HG02970 (cell line): ENCODE measurements around the gene ANKS1B.
"Not testable (repeated sequence)": the region's sequence is repeated elsewhere in the genome, so short reads cannot be mapped to it uniquely, and the experiment has no call there.

Experiments
- ATAC-seq: cut with Tn5 transposase; IDR thresholded peaks from one replicate; pipeline ENCODE4 v1.9.1; 2021; ENCODE audit warnings: mild to moderate bottlenecking, moderate library complexity, moderate number of reproducible peaks; ENCODE audit not compliant: unreplicated experiment, low FRiP score

The ANKS1B gene

DNA sequence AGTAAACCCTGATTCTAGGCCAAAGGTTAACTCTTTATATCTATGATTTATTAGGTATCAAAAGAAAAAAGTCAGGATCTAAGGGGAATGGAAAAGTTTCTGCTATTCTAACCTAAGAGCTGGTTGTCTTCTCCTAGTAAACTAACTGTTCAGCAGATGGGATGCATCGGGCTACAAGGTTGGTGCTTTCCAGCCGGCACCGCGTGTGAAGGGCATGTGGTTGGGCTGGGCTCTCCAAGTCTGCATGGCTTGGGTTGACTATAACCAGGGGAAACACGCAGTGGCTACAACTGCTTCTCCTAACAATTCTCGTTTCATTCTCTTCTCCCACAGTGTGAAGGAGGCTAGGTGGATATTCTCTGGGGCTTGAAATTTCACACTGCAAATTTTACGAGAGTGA is 985.2 kb downstream of the ANKS1B start:
- ATAC-seq = no peak

DNA sequence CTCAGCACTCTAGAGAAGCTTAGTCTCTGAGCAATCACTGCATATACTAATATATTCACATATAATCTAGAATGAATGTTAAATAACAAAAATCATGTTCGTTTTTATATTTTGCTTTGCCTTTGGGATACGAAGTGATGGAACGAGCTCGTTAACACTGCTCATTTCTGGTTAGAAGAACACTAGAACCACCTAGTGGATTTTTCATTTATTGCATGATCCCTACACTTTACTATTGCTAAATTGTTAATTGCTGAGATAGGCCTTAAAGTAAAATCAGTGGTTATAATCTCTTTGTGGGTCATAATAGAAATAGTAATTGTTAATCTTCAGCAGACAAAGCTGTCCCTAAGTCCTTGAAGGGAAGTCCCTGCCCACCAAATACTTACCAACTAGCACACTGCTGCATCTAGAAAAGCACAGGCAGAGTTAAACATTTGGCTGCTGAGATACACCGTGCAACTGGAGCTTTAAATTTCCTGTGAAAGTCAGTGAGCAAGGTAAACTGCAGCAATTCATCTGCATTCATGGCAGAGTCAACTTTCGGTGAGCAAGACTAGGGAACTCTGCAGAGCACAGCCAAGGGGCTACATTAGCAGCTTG is 985.9 kb downstream of the ANKS1B start:
- ATAC-seq = peak; percentile 70

DNA sequence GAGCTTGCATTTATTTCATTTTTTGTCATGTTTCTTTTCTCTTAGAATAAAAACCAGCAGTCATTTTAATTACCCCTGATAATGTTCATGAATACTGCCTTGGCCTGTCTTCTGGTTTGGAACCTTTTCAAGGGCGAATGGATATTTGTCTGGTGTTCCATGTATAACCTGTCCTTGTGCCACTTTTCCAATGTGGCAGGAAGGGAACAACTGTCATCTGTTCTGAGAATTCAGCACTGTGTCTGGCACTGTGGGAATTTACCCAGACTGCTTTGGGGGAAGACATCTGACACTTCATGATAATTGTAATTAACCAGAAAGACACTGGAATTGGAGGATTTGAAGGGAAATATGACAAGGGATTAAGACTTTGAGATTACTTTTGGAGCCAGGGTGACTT is 986.8 kb downstream of the ANKS1B start:
- ATAC-seq = no peak

DNA sequence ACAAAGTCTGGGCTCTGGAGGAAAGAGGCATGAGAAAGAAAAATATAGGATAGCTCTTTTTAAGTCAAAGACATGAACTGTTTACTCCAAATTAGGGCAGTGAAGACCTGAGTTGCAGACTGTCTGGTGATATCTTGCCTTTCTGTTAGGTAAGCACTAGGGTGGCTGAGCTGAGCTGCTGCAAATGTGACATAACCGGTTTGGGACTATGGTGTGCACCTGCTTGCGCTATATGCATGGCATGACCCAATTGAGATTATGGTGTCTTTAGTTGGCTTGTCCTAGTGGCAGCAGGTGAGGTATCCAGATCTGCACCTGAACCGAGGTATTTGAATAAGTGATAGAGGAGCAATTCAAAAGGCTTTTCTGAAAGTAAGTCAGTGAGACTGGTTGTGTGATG is 994.1 kb downstream of the ANKS1B start:
- ATAC-seq = no peak

DNA sequence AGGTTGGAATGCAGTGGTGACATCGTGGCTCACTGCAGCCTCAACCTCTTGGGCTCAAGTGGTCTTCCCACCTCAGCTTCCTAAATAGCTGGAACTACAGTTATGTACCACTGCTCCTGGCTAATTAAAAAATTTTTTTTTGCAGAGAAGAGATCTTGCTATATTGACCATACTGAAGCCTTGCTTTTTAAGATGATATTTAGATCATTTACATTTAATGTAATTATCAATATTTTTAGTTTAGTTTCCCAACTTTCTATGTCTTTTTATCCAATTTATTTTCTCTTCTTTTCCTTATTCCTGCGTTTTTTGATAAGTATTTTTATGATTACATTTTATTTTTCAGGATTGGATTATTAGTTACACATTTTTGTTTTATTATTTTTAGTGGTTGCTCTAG is 999.6 kb downstream of the ANKS1B start:
- ATAC-seq = no peak

DNA sequence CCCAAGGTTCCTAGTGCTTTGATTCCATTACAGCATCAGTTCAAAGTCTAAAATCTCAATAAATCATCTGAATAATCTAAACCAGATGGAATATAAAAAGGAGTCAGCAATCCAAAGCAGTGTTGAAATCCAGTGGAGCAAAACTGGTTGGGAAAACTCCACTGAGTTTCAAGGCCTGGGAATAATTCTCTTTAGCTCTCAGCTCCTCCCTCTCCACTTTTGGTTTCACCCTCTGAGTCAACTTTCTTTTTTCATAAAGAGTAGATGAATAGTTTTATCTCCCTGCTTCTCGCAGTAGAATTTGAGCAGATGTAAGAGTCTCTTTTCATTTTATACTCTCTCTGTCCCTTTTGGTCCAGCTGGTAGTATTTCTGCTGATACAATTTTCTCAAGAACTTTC is 1001.1 kb downstream of the ANKS1B start:
- no peak for ATAC-seq

DNA sequence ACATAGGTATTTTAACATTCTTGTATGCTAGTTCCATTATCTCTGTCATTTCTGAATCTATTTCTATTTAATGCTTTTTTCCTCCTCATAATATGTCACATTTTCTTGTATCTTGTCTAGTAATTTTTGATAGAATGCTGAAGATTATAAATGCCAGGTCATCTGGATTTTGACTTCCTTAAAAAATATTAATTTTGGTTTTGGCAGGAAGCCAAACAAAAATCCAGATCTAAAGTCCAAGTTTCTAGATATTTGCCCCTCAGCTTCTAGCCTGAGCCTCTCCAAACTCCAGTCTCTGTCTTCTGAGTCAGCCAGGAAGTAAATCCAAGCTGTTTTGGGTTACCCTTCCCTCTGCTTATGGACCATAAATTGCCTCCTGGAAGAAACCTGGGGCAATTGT is 1004.2 kb downstream of the ANKS1B start:
- no peak for ATAC-seq

DNA sequence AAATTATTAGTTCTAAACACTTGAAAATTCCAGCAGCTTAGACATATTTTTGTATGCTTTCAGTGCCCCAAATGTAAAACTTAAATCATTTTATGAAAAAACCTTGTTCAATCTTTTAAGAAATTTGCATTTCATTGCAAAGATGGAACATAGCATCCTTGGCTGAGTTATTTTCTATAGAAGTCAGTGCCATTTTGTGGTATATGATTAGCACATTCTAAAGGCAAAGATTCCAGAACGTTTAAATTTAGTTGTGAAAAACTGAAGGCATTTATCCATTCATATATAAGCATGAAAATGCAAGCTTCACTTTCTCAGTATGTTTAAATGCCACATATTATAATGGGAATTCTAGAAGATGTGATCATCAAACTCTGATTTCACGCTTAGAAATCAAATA is 1007.5 kb downstream of the ANKS1B start:
- no peak for ATAC-seq

DNA sequence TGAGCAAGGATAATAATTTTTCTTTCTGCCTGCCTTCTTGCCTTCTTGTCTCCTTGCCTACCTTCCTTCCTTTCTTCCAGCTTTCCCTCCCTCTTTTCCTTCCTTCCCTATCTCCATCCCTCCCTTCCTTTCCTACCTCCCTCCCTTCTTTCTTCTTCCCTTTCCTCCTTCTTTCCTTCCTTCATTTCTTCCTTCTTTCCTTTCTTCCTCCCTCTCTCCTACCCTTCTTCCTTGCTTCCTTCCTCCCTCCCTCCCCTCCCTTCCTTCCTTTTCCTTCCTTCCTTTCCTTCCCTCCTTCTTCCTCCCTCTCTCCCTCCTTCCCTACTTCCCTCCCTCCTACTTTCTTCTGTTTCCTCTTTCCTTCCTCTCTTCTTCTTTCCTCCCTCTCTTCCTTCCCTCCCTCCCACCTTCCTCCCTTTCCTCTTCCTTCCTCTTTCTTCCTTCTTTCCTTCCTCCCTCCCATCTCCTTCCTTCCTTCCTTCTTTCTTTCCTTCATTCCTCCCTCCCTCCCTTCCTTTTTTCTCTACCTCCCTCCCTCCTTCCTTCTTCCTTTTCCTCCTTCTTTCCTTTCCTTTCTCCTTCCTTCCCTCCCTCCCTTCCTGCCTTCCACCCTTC is 1009.9 kb downstream of the ANKS1B start:
- no peak for ATAC-seq

DNA sequence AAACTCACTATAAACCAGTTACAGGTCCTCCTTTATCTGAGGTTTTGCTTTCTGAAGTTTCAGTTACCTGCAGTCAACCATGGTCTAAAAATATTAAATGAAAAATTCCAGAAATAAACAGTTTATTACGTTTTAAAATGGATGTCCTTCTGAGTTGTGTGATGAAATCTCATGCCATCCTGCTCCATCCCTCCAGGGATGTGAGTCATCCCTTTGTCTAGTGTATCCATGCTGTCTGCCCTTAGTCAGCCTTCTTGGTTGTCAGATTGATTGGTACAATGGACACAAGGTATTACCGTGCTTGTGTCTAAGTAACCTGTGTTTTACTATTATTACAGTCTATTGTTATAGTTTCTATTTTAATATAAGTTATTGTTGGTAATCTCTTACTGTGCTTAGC is 1011.3 kb downstream of the ANKS1B start:
- ATAC-seq = no peak

DNA sequence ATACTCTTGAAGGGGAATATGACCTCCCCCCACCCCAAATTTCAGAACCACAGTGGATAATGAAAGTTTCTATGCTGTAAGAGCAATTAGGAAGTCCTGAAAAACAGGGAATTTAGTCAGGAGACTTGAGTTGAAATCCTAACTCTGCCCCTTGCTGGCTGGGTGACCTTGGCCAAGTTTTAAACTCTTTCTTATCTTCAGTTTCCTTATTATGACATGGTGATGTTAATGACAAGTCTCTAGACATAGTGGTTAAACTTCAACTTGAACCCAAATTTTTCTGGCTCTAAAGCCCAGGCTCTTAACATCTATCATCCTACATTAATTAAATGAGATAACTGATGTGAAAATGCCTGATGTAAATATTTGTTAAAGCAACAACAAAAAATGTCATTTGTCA is 1013.8 kb downstream of the ANKS1B start:
- ATAC-seq = no peak

DNA sequence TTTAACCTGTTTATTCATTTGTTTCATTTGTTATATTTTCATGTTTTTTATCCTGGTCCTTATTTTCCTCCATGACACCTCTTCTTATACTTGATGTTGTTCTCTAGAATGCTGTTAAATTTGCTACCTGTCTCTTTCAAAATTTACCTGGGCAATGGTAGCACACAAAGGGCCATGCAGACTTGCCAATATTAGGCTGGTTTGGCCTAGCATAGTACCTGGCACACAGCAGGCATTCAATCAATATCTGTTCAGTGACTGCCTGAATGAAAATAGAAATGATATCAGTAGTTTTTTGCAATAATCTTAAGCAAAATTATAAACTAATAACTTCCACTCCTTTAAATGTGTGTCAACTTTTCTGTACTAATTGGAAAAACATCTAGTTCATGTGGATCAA is 1014.5 kb downstream of the ANKS1B start:
- ATAC-seq = no peak

DNA sequence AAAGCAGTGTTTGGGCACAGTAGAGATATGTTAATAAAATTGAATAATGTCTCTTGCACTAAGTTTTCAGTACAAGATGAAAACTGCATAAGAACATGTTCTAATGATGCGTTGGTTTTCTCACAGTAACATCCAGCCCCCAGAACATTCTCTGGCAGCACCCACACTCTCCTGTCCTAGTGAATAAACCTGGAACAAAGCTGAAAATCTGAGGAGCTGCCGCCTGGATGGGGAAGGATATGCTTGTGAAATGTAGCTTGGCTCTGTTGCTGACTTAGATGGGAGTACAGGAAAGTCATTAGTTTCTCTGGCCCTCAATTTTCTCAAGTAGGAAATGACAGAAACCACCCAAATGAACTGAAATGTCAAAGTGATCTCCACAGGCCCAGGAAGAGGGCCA is 1015.8 kb downstream of the ANKS1B start:
- ATAC-seq = no peak

DNA sequence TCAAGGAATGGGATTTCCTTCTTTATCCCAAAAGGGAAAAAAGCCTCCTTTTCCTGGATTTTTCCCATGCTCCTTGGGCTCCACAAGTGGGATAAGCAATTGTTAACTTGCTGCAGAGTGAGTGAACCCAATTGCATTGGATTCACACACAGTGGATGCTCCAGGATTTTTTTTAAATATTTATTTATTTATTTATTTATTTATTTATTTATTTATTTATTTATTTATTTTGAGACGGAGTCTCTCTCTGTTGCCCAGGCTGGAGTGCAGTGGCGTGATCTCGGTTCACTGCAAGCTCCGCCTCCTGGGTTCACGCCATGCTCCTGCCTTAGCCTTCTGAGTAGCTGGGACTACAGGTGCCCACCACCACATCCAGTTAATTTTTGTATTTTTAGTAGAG is 1027.6 kb downstream of the ANKS1B start:
- ATAC-seq = not testable (repeated sequence)

DNA sequence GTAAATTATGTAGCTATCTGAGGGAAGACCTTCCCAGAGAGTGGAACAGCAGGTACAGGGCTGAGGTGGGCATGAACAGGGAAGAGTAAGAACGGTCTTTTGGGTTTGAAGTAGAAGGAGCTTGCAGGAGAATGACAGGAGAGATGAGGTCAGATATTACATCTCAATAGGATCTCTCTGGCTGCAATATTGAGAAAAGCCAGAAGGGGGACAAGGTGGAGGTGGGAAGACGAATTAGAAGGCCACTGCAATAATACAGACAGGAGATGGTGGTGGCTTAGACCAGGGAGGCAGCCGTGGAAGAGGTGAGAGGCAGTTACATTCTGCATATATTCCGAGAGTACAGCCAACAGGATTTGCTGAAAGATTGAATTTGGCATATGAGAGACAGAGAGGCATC is 1029.5 kb downstream of the ANKS1B start:
- no peak for ATAC-seq

DNA sequence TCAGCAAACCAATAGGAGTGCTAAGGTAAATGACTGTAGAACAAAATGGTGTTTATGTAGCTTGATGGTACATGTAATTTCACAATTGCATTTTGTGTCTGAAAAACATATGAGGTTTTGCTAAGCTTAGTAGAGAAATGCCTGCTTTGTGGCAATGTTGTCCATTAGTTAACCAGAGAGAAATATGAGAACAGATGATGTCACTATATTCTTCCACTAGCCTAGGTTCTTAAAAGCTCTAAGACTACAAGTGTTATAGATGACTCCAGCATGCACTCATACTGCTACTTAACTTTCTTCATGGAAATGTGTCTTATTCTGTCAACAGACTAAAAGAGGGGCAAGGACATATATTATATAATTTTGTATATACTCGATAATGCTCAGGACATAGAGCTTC is 1030.2 kb downstream of the ANKS1B start:
- ATAC-seq = no peak

DNA sequence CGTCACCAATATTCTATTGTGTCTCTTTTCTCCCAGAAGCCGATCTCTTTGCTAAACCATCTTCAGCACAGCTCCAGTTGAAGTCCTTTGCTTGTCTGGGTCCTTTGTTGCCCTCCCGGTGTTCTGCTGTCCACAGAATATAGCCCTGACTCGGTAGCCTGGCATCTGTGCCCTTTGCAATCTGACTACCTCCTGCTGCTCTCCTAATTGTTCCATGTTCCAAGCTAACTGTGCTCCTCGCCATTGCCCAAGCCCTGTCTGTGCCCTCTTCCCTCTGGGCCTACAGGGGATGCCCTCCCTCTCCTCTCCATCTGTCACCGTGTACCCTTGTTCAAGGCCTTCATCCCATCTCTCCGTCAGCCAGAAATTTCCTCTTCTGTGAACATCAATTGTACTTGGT is 1033.3 kb downstream of the ANKS1B start:
- ATAC-seq = no peak

DNA sequence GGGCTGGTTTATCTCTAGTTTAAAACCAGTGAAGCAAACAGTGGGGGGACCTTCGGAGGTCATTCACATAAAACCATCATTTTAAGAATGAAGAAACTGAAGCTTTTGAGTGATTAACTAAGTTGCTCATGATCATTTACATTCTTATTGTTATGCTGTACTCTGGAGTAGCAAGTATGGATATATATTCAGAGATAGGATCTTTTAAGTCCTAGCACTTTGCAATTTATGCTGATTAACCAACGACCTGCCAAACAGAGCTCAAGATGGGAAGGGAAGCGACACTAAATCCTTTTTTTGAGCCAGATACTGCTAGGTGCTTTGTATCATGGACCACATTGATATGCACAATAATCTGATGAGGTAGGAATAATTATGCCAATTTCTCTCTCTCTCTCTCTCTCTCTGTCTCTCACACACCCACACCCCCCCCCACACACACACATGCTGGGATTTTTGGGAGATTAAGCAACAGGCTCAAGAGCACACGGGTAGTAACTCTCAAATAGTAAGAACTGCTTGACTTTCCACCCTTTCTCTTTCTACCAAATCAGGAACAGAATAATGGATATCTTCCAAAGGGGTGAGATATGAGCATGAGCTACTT is 1036.3 kb downstream of the ANKS1B start:
- ATAC-seq = no peak

DNA sequence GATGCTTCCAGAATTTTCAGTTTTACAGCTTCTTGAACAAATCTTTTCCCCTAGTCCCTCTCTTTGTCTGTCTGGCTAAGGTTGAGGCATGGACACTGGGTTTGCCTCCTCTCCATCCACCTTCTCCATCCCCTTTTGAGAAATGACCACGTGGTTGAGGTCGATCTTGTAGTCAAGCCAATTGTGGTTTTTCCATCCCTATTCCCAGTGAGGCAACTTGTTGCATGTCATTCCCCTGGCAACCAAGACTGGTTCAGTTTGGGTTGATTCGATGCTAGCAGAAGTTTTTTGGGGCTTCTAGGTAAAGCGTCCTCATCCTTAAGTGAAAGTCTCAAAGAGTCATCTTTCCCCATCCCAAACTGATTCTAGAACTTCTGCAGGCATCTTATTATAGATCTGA is 1038.9 kb downstream of the ANKS1B start:
- no peak for ATAC-seq

DNA sequence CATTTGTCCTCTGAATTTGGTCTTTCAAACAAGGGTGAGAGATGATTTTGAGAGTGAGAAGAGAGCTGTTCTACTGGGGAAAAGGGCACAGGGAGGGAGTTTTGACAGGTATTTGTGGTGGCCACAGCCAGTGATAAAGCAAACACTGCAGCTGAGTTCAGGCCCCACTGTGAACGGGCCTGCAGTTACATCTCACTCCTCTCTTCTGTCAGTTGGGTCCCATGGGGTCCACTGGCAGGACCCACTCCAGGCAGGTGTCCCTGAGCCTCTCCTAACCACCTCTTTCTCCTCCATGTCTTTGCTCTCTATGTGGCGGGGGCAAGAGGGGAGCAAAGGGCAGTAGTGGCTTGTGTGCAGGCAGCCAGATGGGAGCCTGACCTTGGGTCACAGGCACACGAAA is 1044.8 kb downstream of the ANKS1B start:
- ATAC-seq = no peak

DNA sequence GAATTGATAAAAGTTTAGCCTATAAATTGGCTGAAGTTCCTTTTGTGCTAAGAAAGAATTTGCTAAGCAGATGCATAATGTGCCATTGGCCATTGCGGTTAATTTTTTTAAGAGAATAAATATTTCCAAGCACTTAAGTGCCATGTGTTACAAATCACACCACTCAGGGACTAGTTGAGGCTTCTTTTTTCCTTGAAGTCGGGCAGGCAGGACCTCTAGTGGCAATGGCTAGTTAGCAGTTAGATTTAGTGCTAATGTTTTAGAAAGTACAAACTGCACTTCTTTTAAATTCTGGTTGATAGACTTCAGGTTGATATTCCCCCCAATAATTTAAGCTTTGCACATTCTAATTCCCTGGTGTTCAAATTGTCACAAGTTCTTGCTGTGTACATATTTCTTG is 1045.4 kb downstream of the ANKS1B start:
- ATAC-seq = no peak

DNA sequence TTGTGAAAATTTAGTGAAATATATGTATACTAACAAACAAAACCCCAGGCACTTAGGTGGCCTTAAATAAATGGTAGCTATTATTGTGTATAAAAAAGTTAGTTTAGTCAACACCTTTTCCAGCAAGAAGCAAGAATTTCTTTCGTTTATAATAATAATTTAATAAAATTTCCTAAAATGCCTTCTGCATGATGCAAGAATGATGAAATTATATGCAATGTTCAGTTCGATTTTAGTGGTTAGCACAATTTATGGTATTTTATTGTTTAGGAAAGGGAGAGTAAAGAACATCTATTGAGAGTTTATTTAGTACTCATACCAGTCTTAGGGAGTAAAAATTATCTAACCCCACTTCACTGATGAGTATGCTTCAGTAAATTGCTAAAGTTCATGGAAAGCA is 1048.9 kb downstream of the ANKS1B start:
- ATAC-seq = no peak
